Mesothelial cell of epicardium (in vitro differentiated cells): ENCODE data around the gene CDX1. TPM values are rescaled to one million over a fixed set of nuclear protein-coding genes. Genes with fewer than 3 reads are reported as not detected.

Experiments
- DNase-seq, 2 experiments: peaks; one replicate each; pipeline ENCODE4 v3.0.0; 2021; ENCODE audit warnings: low spot score in 2 of 2; ENCODE audit not compliant: unreplicated experiment in 2 of 2
- H3K27ac Mint-ChIP-seq: 2 replicates; pipeline ENCODE4 v1.8.0; 2021; ENCODE audit warnings: mixed read lengths
- H3K27me3 Mint-ChIP-seq: 2 replicates; pipeline ENCODE4 v1.8.0; 2021; ENCODE audit warnings: low read depth, mixed read lengths
- H3K36me3 Mint-ChIP-seq: 2 replicates; pipeline ENCODE4 v1.8.0; 2021; ENCODE audit warnings: mixed read lengths
- H3K4me1 Mint-ChIP-seq: 2 replicates; pipeline ENCODE4 v1.8.0; 2021; ENCODE audit warnings: mixed read lengths
- H3K4me3 Mint-ChIP-seq: 2 replicates; pipeline ENCODE4 v1.8.0; 2021; ENCODE audit warnings: mild to moderate bottlenecking, moderate library complexity, mixed read lengths
- H3K9me3 Mint-ChIP-seq: 2 replicates; pipeline ENCODE4 v1.8.0; 2021; ENCODE audit warnings: mixed read lengths
- total RNA-seq: library from RNA; stranded (reverse); gene quantifications from 3 replicates; pipeline ENCODE4 v1.2.1, GENCODE V29; 2021
- TF ChIP-seq, protein P1 (sequence below): fragments of 200-600 bp; sonication (generic); IDR thresholded peaks from one replicate; pipeline ENCODE4 v1.5.0; 2021; ENCODE audit warnings: antibody characterized with exemption; ENCODE audit not compliant: unreplicated experiment

Gene CDX1
- total RNA-seq, 1 donor from 2014 or later: 0.51 TPM

GRCh38 chr5:150219861-150220260 is 53.3 kb downstream of the CDX1 start:
- Mint-ChIP-seq H3K4me1 (no peaks in the 10 kb centered on the region), H3K9me3 (no peaks in the 10 kb centered on the region), H3K36me3 (no peaks in the 10 kb centered on the region), H3K27ac (no peak overlapping the region), H3K27me3 (peaks cover 2% of the 10 kb centered on the region), H3K4me3 (no peak overlapping the region)
- no peak for DNase-seq
- TF ChIP-seq, protein P1, sequence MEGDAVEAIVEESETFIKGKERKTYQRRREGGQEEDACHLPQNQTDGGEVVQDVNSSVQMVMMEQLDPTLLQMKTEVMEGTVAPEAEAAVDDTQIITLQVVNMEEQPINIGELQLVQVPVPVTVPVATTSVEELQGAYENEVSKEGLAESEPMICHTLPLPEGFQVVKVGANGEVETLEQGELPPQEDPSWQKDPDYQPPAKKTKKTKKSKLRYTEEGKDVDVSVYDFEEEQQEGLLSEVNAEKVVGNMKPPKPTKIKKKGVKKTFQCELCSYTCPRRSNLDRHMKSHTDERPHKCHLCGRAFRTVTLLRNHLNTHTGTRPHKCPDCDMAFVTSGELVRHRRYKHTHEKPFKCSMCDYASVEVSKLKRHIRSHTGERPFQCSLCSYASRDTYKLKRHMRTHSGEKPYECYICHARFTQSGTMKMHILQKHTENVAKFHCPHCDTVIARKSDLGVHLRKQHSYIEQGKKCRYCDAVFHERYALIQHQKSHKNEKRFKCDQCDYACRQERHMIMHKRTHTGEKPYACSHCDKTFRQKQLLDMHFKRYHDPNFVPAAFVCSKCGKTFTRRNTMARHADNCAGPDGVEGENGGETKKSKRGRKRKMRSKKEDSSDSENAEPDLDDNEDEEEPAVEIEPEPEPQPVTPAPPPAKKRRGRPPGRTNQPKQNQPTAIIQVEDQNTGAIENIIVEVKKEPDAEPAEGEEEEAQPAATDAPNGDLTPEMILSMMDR: no peak

GRCh38 chr5:150221471-150221870 is 54.9 kb downstream of the CDX1 start:
- no peaks in the 10 kb centered on the region for H3K9me3 Mint-ChIP-seq
- TF ChIP-seq, protein P1: no peak
- no peak overlapping the region for H3K4me3 Mint-ChIP-seq
- H3K27me3 Mint-ChIP-seq: no peaks in the 10 kb centered on the region
- no peak overlapping the region for H3K27ac Mint-ChIP-seq
- DNase-seq: no peak
- no peaks in the 10 kb centered on the region for H3K4me1 Mint-ChIP-seq
- H3K36me3 Mint-ChIP-seq: no peaks in the 10 kb centered on the region

- no peak for DNase-seq
- Mint-ChIP-seq H3K27ac (no peak overlapping the region), H3K4me1 (no peaks in the 10 kb centered on the region), H3K4me3 (no peak overlapping the region), H3K36me3 (no peaks in the 10 kb centered on the region), H3K27me3 (no peaks in the 10 kb centered on the region), H3K9me3 (no peaks in the 10 kb centered on the region)
- TF ChIP-seq, protein P1: no peak
Measured at GRCh38 chr5:150222906-150223305, 56.3 kb downstream of the CDX1 start.

GRCh38 chr5:150223474-150223873 is 56.9 kb downstream of the CDX1 start:
- H3K4me3 Mint-ChIP-seq: no peak overlapping the region
- H3K27me3 Mint-ChIP-seq: no peaks in the 10 kb centered on the region
- H3K9me3 Mint-ChIP-seq: no peaks in the 10 kb centered on the region
- TF ChIP-seq, protein P1: no peak
- H3K4me1 Mint-ChIP-seq: no peaks in the 10 kb centered on the region
- DNase-seq: no peak
- no peaks in the 10 kb centered on the region for H3K36me3 Mint-ChIP-seq
- no peak overlapping the region for H3K27ac Mint-ChIP-seq

GRCh38 chr5:150224483-150225027 is 58.0 kb downstream of the CDX1 start:
- TF ChIP-seq, protein P1: no peak
- H3K27ac Mint-ChIP-seq: no peak overlapping the region
- no peaks in the 10 kb centered on the region for H3K27me3 Mint-ChIP-seq
- H3K9me3 Mint-ChIP-seq: no peaks in the 10 kb centered on the region
- no peaks in the 10 kb centered on the region for H3K36me3 Mint-ChIP-seq
- no peaks in the 10 kb centered on the region for H3K4me1 Mint-ChIP-seq
- DNase-seq: no peak
- H3K4me3 Mint-ChIP-seq: no peak overlapping the region

- H3K27ac Mint-ChIP-seq: no peak overlapping the region
Measured at GRCh38 chr5:150227036-150227435, 60.5 kb downstream of the CDX1 start.

More at GRCh38 chr5:150227036-150227435, 60.5 kb downstream of the CDX1 start:
- no peaks in the 10 kb centered on the region for H3K9me3 Mint-ChIP-seq
- H3K36me3 Mint-ChIP-seq: no peaks in the 10 kb centered on the region
- no peaks in the 10 kb centered on the region for H3K27me3 Mint-ChIP-seq
- no peak overlapping the region for H3K4me3 Mint-ChIP-seq
- no peak for DNase-seq
- TF ChIP-seq, protein P1: no peak
- no peaks in the 10 kb centered on the region for H3K4me1 Mint-ChIP-seq
